HG02678 (cell line): ENCODE data around the gene CYP20A1.

Experiments used
- ATAC-seq: cut with Tn5 transposase; IDR thresholded peaks from one replicate; pipeline ENCODE4 v1.9.1; 2021; ENCODE audit warnings: mild to moderate bottlenecking, moderate library complexity; ENCODE audit not compliant: unreplicated experiment

Gene CYP20A1

DNA sequence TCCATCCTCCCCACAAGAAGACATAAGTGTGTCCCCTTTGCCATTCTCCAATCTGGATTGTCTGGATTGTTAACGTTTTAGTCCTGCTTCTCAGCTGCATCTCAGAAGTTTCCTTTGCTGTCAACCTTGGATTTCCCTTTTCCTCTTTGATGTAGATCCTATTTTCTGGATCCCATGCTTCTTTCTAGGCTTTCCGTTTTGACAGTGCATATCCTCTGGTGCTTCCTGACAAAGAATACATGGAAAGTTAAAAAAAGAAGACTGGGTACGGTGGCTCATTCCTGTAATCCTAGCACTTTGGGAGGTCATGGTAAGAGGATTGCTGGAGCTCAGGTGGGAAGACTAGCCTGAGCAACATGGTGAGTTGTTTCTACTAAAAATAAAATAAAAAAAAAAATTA is 116.1 kb downstream of the CYP20A1 start:
- ATAC-seq = no peak
